Measurements from ENCODE around the gene GTF3C2.

- TF ChIP-seq CTCF (IDR thresholded peaks at IDR 0.05 in 4 of 5, conservative IDR thresholded peaks at IDR 0.05 in 1 of 5), result no peak
- no peak for TF ChIP-seq POLR2A (IDR thresholded peaks at IDR 0.05)
These were observed 8.9 kb downstream of the GTF3C2 start for GRCh38 chr2:27347641-27348040.

Data from gastrocnemius medialis (tissue), 4 donors.